ENCODE data around the gene GRHPR.

DNA sequence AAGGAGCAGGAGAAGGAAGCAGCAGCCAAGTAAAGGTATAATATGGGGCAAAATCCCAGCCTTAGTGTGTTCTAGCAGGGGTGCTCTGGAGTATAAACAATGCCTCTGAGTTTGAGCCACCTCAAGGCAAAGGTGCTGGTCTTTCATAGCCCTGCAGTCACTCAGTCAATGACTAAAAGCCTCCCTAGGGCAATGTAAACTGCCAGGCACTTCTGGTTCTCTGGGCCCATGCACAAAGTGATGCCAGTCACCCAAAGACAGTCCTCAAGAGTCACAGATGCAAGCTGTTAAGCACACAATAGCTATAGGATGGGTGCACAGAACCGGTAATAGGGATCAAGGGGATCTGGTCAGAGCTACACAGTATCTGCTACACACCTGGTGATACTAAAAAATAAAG lies 30.1 kb downstream of the GRHPR start:
- TF ChIP-seq GATA2 (IDR thresholded peaks at IDR 0.05; ENCODE audit: low read depth, low read length), result no peak
- TF ChIP-seq GATA3 (IDR thresholded peaks at IDR 0.05; ENCODE audit: low read depth, low read length), result no peak
